NCI-H1092 treated with DMSO at 0.1 percent for 48 hours (cell line): ENCODE data around the gene PACS1.
"Not testable (repeated sequence)": the region's sequence is repeated elsewhere in the genome, so short reads cannot be mapped to it uniquely, and the experiment has no call there.

Experiments used
- DNase-seq: peaks from one replicate; lab custom pipeline; 2025; lab: John Stamatoyannopoulos, UW

PACS1 gene

DNA sequence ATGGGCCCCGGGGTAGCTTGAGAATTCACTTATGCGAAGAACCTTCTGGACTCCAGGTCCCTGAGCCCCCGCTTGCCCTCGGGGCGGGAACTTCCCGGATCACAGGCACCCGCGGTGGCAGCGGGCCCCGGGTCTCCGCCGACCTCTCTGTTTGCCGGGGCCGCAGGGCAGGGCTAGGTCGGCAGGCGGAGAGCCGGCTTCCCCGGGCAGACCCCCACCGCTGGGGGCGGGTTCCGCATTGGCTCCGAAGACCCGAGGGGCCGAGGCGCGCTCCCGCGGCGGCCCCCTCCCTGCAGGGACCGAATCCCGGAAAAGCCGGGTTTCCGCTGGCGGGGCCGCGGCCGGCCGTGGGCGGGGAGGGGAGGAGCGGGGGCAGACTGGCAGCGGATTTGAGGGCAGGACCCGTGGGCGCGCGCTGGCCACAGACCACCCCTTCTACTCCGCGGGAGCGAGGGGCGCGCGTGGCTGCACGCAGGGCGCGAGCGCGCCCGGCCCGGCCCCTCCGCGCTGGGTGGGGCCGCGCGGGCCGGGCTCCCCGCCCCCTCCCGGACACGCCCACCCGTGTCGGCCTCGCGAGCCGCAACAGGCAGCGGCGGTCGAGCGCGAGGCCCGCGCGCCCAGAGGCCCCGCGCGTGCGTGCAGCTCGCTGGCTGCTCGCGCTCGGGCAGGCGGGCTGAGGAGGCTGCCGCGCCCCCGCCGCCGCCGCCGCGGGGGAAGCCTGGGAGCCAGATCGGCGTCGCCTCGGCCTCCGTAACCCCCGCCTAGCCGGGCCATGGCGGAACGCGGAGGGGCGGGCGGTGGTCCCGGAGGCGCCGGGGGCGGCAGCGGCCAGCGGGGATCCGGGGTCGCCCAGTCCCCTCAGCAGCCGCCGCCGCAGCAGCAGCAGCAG is at the start of gene PACS1:
TSS of gene PACS1 (plus strand) at position 558 of the 889 bp plus-strand sequence. CDS start at position 773, 215 bp downstream.
- peak; percentile 62 for DNase-seq

DNA sequence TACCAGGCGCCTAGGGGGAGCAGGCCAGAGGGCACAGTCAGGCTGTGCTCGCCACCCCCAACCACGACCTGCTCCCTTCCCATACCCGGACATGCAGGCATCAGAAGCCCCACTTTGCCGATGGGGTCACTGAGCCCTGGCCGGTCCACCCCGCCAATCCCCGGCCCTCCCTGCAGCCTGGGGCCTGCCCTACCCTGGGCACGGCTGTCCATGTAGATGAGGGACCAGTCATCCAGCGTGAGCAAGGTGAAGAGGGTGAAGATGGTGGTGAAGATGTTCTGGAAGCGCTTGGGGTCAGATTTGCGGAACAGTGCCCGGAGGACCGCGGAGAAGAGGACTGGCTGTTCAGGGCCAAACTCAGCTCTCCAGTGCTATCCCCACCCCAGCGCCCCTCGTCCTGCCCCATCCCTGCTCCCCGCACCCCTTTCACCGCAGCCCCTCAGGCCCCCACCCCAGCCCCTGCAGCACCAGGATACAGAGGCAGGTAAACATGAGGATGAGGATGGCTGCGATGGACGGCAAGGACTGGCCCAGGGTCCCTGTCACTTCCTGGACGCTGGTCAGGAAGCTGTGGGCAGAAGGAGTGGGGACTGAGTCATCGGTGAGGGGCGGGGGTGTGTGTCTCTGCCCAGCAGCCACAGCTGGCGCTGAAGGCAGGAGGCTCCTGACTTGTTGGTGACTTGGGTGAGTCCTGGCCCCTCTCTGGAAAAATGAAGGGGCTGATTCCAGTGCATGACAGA is 49.3 kb upstream of the PACS1 start:
- no peak for DNase-seq

GRCh38 chr11:66022401-66023185 is 47.5 kb upstream of the PACS1 start:
- DNase-seq = peak; percentile 62

GRCh38 chr11:66023186-66023440 is 47.0 kb upstream of the PACS1 start:
- DNase-seq = not testable (repeated sequence)

DNA sequence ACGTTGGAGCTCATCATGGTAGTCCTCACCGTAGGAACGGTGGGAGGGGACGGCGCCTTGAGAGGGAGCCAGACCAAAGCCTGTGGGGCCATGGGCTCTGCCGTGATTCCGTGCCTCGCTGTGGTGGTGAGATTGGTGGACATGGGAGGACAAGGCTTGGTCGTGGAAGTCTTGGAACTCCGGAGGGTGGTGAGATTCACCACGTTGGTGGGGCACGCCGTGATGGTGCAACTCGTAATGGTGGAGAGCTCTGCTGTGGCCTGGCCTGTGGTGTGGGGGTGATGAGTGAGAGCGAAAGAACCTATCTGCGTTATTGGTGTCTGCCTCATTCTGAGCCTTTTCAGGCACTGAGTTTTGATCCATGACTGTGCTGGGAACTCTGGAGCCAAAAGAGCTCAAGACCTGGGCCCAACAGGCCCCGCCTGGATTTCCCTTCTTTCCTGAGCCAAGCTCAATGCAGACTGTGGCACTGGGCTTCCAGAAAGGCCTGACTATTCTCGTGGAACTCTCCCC is 44.0 kb upstream of the PACS1 start, which contains the start of gene CATSPER1:
TSS of gene CATSPER1 (minus strand) at position 463 of the 513 bp plus-strand sequence. CDS start at position 363, 100 bp downstream.
- no peak for DNase-seq

DNA sequence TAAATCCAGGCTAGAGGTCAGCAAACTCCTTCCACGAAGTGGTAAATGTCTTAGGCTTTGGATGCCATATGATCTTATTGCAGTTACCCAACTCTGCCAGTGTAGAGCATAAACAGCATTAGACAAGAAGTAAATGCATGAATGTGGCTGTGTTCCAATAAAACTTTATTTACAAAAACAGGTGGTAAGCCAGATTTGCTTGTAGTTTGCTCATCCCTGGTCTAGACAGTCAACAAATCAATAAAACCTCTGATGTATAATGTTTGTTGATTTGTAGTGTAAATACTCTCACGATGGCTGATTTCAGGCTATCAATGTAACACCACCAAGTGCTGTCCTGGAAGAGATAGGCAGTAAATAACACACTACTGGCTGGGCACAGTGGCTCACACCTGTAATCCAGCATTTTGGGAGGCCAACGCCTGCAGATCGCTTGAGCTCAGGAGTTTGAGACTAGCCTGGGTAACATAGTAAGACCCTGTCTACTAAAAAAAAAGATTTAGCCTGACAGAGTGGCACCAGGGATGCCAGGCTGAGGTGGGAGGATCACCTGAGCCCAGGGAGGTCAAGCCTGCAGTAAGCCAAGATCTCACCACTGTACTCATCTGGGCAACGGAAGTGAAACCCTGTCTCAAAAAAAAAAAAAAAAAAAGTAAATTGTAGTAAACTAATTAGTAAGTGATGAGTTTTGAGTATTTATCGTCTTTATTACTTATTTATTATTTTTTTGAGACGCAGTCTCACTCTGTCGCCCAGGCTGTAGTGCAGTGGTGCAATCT is 36.9 kb upstream of the PACS1 start:
- DNase-seq = no peak

DNA sequence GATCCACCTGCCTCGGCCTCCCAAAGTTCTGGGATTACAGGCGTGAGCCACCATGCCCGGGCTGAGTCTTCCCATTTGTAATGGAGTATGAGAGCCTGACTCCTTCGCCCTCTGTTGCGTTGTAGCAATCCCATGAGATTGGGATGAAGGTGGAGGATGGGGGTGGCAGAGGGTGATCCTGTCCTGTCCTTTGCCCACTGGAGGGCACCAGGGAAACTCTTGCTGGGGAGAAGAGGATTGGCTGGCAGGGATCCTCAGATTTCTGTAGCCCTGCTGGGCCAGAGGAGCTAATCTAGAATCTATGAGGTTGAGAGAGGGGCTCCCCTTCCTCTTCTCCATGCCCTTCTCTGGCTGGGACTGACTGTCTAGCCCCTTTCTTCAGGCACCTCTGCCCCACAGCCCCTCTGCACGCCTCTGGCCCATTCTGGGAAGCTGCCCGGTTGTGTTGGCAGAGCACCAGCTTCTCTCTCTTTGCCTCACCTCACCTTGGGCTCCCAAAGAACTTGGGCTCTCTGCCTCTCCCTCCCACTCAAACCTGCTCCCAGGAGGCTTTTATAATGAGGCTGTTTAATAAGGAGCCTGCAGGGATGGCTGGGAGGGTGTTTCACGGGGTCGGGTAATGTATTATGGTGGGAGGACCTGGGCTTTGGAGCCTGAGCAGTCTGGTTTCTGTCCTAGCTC is 34.3 kb upstream of the PACS1 start:
- peak; percentile 15 for DNase-seq

DNA sequence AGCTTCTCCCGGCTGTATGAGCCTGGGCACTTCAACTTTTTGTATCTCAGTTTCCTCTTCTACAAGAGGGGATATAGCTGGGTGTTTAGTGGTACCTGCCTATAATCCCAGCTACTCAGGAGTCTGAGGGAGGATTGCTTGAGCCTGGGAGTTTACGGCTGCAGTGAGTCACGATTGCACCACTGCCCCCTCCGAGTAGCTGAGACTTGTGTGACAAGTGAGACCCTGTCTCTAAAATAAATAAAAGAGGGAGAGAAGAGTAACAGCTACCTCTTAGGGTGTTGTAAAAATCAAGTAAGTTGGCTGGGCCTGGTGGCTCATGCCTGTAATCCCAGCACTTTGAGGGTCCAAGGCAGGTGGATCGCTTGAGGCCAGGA is 33.8 kb upstream of the PACS1 start:
- DNase-seq = no peak

DNA sequence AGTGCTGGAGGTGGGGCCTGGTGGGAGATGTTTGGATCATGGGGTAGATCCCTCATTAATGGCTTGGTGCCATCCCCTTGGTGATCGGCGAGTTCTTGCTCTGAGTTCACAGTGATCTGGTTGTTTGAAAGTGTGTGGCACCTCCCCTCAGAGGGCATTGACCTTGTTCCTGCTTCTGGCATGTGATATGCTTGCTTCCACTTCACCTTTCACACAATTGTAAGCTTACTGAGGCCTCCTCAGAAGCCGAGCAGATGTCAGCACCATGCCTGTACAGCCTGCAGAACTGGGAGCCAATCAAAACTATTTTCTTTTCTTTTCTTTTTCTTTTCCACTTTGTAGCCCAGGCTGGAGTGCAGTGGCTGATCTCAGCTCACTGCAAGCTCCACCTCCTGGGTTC is 32.7 kb upstream of the PACS1 start:
- DNase-seq = no peak

DNA sequence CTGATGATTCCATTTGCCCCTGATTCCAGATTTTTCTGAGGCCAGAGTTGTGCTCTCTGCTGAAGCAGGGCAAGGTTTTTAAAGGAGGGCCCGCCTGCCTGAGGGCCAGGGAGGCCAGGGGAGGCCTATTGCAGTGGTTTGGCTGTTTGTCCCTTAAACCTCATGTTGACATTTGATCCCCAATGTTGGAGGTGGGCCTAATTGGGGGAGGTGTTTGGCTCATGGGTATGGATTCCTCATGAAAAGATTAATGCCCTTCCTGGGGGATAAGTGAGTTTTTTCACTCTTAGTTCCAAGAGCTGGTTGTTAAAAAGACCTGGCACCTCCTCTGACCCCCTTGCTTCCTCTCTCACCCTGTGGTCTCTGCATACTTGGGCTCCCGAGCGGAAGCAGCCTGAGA is 30.3 kb upstream of the PACS1 start:
- DNase-seq = no peak

DNA sequence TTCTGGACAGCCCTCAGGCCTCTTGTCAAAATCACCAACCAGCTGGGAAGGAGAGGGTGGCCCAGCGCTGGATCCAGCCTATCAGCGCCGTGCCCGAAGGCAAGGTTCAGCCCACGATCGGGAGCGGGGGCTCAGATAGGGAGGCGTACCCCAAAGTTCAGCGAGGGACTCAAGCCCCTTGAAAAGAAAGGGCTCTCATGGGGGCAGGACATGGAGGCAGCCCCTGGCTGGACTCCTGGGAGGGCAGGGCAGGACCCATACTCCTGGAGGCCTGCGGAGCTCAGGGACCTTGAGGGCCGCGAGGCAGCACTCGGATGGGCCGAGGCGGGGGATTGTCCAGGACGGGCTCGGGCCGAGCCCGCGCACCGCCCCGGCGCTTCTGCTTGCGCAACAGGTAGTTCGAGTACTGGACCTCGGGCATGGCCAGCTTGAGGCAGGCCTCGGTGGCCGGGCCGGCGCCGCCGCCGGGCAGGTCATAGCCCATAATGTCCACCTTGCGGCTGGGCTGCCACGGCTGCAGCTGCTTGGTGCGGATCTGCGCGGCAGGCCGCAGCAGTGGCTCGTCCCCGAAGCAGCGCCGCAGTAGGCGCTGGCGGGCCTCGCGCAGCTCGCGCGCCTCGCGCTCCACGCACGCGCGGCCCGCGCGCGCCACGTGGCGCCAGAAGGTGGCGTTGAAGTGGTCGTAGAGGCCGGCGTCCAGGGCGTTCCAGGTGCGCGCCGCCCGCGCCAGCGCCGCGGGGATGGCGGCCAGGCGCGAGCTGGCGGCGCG is 27.7 kb upstream of the PACS1 start:
- DNase-seq = no peak

GRCh38 chr11:66042996-66043906 is 26.8 kb upstream of the PACS1 start:
- no peak for DNase-seq

GRCh38 chr11:66044757-66045156 is 25.3 kb upstream of the PACS1 start:
- no peak for DNase-seq

DNA sequence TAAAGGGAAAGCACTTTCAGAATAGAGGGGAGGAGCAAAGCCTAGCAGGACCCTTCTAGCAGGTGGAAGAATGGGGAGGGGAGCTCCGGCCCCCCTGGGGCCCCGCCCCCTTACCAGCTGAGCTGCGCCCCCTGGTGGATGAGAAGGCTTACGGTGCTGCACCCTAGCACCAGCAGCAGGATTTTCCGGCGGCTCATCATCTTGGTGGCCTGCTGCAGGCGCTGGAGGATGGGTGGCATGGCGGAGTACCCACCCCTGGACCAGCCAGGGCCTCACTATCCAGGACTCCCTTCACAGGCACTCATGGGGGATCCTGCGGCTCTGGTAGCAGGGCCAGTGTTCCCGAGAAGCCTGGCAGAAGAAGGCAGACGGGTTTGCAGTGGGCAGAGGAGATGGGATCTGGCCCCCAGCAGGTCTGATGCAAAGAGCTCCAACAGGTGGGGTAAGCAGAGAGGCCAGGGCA is 24.9 kb upstream of the PACS1 start:
- peak; percentile 81 for DNase-seq

DNA sequence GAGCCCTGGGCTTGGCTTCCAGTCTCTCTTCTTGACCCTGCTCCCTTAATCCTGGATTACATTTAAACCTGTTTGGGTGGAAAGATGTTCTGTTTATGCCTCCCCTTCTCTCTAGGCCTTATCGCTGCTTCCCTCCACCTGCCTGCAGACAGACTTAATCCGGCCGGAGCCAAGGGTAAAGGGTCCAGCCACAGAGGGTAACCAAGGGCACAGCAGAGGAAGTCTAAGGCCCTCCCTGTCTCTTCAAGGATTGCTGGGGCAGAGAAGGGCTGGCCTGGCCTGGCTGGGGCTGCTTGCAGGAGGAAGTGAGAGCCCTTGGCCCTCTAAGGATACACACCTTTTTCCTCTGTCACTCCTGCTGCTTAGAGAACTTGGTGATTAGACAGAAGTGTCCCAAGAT is 23.2 kb upstream of the PACS1 start:
- no peak for DNase-seq

DNA sequence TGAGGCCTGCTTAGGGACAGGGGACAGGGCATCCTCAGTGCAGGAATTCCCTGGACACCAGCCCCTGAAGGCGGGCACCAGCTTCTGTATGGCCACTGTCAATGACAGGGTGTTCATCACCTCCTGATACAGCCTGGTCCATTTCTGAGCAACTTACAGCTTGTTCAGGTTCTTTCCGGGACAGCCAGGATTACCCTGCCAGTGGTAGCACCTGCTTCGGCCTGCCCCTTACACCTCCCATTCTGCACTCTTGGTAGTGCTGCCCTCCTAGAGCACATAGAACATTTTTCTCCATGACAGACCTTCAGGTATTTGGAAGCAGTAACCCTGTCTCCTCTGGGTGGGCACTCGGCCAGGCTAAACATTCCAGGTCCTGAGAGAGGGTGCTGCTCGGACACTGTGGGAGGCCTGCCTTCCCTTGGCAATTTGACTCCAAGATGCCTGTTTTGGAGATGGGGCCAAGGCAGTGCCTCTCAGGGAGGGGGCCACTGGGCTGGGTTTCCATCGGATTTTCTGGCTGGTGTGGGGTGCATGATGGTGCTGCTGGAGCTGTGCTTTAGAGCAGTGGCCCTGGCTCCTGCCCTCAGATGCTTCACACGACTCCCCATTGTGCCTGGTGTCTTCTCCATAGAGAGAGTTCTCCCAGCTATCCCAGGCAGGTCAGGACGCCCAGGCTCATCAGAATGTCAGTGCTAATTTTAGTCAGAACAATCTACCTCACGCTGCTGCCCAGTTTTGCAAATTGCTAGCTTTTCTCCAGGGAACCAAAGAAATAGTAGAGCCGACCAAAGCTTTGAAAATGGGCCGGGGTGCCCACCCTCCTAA is 22.3 kb upstream of the PACS1 start:
- no peak for DNase-seq

- peak; percentile 22 for DNase-seq
Observed at GRCh38 chr11:66048547-66049323, 21.3 kb upstream of the PACS1 start, which contains the start of gene GAL3ST3. Gene GAL3ST3, minus strand, starts transcription at chr11:66049161. Its CDS starts 3,746 bp downstream, at chr11:66045415.
